H1 (cell line): Measurements from ENCODE around the gene CHRM4. TPM values are rescaled to one million over a fixed set of nuclear protein-coding genes. Genes with fewer than 3 reads are reported as not detected.

Experiments
- BRCA1 ChIP-seq: IDR thresholded peaks from 2 replicates; pipeline ENCODE4 v1.6.1; 2012; ENCODE audit warnings: low read depth, low read length, improper control_type of control experiment
- CREB1 ChIP-seq: IDR thresholded peaks from 2 replicates; pipeline ENCODE4 v1.6.1; 2012; ENCODE audit warnings: inconsistent platforms
- GABPA ChIP-seq: IDR thresholded peaks from 2 replicates; pipeline ENCODE4 v1.6.1; 2011; ENCODE audit warnings: mild to moderate bottlenecking, low read length, moderate library complexity, borderline replicate concordance; ENCODE audit not compliant: insufficient read depth
- MAFK ChIP-seq: IDR thresholded peaks from 2 replicates; pipeline ENCODE4 v1.6.1; 2012; ENCODE audit warnings: low read depth, mild to moderate bottlenecking, improper control_type of control experiment, low read length
- POLR2A ChIP-seq, 2 experiments: IDR thresholded peaks; 1 replicate in 1 of 2; 2 replicates in 1 of 2; pipeline ENCODE4 v1.6.1; 2011; ENCODE audit warnings: low read depth in 2 of 2, low read length in 2 of 2, mild to moderate bottlenecking in 2 of 2; ENCODE audit errors: control extremely low read depth in 1 of 2
- POLR2AphosphoS5 ChIP-seq: IDR thresholded peaks from 2 replicates; pipeline ENCODE4 v1.6.1; 2011; ENCODE audit warnings: low read depth, low read length
- POU5F1 ChIP-seq: IDR thresholded peaks from 2 replicates; pipeline ENCODE4 v1.6.1; 2011; ENCODE audit warnings: low read depth, mild to moderate bottlenecking, low read length, moderate library complexity
- RFX5 ChIP-seq: IDR thresholded peaks from 2 replicates; pipeline ENCODE4 v1.6.1; 2011; ENCODE audit warnings: low read depth, low read length, improper control_type of control experiment, borderline replicate concordance
- SIRT6 ChIP-seq: IDR thresholded peaks from one replicate; pipeline ENCODE4 v1.7.1; 2012; ENCODE audit warnings: low read length, inconsistent platforms
- TAF7 ChIP-seq: optimal IDR thresholded peaks from 2 replicates; pipeline ENCODE3; 2011; ENCODE audit warnings: low read depth, mild to moderate bottlenecking, inconsistent platforms, low read length, moderate library complexity, borderline replicate concordance
- TCF12 ChIP-seq: IDR thresholded peaks from 2 replicates; pipeline ENCODE4 v1.6.1; 2011; ENCODE audit warnings: low read depth, mild to moderate bottlenecking, low read length
- YY1 ChIP-seq: IDR thresholded peaks from 2 replicates; pipeline ENCODE4 v1.6.1; 2011; ENCODE audit warnings: low read depth, mild to moderate bottlenecking, low read length
- polyA plus RNA-seq, 7 experiments: library from polyadenylated mRNA; depleted of rRNA in 3 of 7; stranded (reverse) in 5 of 7; unstranded in 2 of 7; fragments of >200 nt in 5 of 7; fragments of 200-250 nt in 2 of 7; gene quantifications; 1 replicate in 5 of 7; 2 replicates in 1 of 7; 4 replicates in 1 of 7; pipeline versions ENCODE4 v1.2.1 to v1.2.3, GENCODE V29; 2011 to 2013; ENCODE audit warnings: missing spikeins in 2 of 7, mixed read lengths in 2 of 7
- total RNA-seq: library from RNA; stranded (reverse); fragmentation: NEBNext Ultra II Directional; extraction: Animal tissue kit (Norgen Biotek cat#: 25700); gene quantifications from 2 replicates; pipeline ENCODE4 v1.2.1, GENCODE V29; 2021
- TF ChIP-seq, protein P1 (sequence below): IDR thresholded peaks from 2 replicates; pipeline ENCODE4 v1.6.1; 2012; ENCODE audit warnings: inconsistent platforms
- TF ChIP-seq, protein P2 (sequence below): IDR thresholded peaks from 2 replicates; pipeline ENCODE4 v1.6.1; 2011; ENCODE audit warnings: low read length, improper control_type of control experiment
- TF ChIP-seq, protein P3 (sequence below), 3 experiments: IDR thresholded peaks; 1 replicate in 2 of 3; 2 replicates in 1 of 3; pipeline versions ENCODE4 v1.5.1 to v1.6.1; 2011; ENCODE audit warnings: low read length in 3 of 3, mild to moderate bottlenecking in 3 of 3, inconsistent platforms in 2 of 3, low read depth in 1 of 3, moderate library complexity in 1 of 3; ENCODE audit not compliant: insufficient read depth in 1 of 3; ENCODE audit errors: control extremely low read depth in 1 of 3

CHRM4 gene
- total and polyA plus RNA-seq, 2 of the 8 experiments (the other 6 are each of a cell fraction or from before 2014, with no cell fraction given): 1.1 to 1.3 TPM

DNA sequence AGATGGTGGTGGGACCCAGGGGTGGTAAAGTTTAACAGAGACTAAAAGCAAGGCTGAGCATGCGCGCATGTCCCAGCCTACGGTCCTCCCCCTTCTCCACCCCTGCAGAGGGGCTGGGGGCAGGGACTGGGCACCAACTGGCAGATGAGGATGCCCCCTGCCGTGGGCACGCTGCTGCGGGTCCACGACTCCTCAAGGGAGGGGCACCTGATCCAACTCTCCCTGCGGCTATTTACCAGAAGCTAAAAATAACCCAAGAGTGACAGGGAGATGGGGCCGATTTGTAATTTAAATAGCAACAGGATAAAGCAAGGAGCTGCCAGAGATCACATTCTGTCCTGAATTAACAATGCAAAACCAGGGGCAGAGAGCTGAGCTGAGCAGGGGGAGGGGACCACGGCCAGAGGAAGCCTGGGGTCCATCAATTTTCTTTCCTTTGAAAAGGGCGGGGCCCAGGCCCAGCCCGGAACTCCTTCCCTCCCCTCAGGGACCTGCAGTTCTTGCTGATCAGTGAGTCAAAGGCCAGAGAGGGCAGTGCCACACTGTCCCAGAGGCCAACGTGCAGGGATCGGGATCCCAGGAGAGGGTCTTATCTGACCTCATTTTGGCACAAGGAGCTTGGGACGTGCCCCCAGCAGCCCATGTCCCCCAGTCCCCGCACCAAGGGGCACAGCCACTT, 52.4 kb downstream of the CHRM4 start (continued):
- peak; percentile 44; the same call in 1 of the 2 replicates for TF ChIP-seq CREB1
- TF ChIP-seq, protein P1, sequence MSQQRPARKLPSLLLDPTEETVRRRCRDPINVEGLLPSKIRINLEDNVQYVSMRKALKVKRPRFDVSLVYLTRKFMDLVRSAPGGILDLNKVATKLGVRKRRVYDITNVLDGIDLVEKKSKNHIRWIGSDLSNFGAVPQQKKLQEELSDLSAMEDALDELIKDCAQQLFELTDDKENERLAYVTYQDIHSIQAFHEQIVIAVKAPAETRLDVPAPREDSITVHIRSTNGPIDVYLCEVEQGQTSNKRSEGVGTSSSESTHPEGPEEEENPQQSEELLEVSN: no peak
- no peak for TF ChIP-seq TAF7
- TF ChIP-seq RFX5: no peak
- TF ChIP-seq SIRT6: no peak
- peak; percentile 88 for TF ChIP-seq YY1
- no peak for TF ChIP-seq GABPA
- TF ChIP-seq TCF12: no peak
- no peak for TF ChIP-seq MAFK
- no peak for TF ChIP-seq POU5F1
- no peak for TF ChIP-seq BRCA1
- TF ChIP-seq, protein P2, sequence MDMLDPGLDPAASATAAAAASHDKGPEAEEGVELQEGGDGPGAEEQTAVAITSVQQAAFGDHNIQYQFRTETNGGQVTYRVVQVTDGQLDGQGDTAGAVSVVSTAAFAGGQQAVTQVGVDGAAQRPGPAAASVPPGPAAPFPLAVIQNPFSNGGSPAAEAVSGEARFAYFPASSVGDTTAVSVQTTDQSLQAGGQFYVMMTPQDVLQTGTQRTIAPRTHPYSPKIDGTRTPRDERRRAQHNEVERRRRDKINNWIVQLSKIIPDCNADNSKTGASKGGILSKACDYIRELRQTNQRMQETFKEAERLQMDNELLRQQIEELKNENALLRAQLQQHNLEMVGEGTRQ: peak; percentile 40; the same call in 1 of the 2 replicates
- TF ChIP-seq POLR2AphosphoS5: no peak; the same call in 1 of the 2 replicates
- peak in 1 of 2 experiments; percentile 39; a peak in 2 of 3 replicates for TF ChIP-seq POLR2A (IDR thresholded peaks at IDR 0.05; ENCODE audit: control extremely low read depth in 1 of 2, low read depth in 2 of 2, low read length in 2 of 2)
- TF ChIP-seq, protein P3, sequence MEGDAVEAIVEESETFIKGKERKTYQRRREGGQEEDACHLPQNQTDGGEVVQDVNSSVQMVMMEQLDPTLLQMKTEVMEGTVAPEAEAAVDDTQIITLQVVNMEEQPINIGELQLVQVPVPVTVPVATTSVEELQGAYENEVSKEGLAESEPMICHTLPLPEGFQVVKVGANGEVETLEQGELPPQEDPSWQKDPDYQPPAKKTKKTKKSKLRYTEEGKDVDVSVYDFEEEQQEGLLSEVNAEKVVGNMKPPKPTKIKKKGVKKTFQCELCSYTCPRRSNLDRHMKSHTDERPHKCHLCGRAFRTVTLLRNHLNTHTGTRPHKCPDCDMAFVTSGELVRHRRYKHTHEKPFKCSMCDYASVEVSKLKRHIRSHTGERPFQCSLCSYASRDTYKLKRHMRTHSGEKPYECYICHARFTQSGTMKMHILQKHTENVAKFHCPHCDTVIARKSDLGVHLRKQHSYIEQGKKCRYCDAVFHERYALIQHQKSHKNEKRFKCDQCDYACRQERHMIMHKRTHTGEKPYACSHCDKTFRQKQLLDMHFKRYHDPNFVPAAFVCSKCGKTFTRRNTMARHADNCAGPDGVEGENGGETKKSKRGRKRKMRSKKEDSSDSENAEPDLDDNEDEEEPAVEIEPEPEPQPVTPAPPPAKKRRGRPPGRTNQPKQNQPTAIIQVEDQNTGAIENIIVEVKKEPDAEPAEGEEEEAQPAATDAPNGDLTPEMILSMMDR (IDR thresholded peaks at IDR 0.05; ENCODE audit: control extremely low read depth in 1 of 3, insufficient read depth in 1 of 3, low read depth in 1 of 3, low read length in 3 of 3): peak in 1 of 3 experiments; percentile 3; a peak in 1 of 4 replicates
